Stimulated activated CD8-positive, alpha-beta memory T cell treated with anti-CD3 and anti-CD28 coated beads, Interleukin-4, amount 100 ng/mL, for 4 hours (primary cell): ENCODE results near the gene GNPTAB.
"Not testable (repeated sequence)": the region's sequence is repeated elsewhere in the genome, so short reads cannot be mapped to it uniquely, and the experiment has no call there.

Source experiments
- DNase-seq, 2 donors: peaks; one replicate each; pipeline ENCODE4 v3.0.0-alpha.2; 2020; ENCODE audit warnings: low read depth in 2 of 2, low spot score in 1 of 2

The GNPTAB gene

GRCh38 chr12:101740566-101740965 lies 90.2 kb downstream of the GNPTAB start:
- no peak for DNase-seq

- DNase-seq, result no peak
These were observed 91.7 kb downstream of the GNPTAB start, which contains the start of gene SYCP3 for GRCh38 chr12:101738920-101739665. SYCP3 (minus strand) TSS chr12:101739462; CDS start chr12:101737935, 1,527 bp downstream.

GRCh38 chr12:101737476-101737875 lies 93.3 kb downstream of the GNPTAB start:
- no peak for DNase-seq

- DNase-seq, result not testable (repeated sequence)
These were observed 96.3 kb downstream of the GNPTAB start for GRCh38 chr12:101734482-101734881.

- no peak for DNase-seq
These were observed 97.6 kb downstream of the GNPTAB start for GRCh38 chr12:101733166-101733565.

- DNase-seq, result no peak
These were observed 98.4 kb downstream of the GNPTAB start for GRCh38 chr12:101732318-101732717.

GRCh38 chr12:101729842-101730241 lies 100.9 kb downstream of the GNPTAB start:
- DNase-seq, result no peak

GRCh38 chr12:101727098-101727497 lies 103.7 kb downstream of the GNPTAB start:
- DNase-seq, result no peak

GRCh38 chr12:101722392-101722791 lies 108.4 kb downstream of the GNPTAB start:
- no peak for DNase-seq

GRCh38 chr12:101720118-101720517 lies 110.6 kb downstream of the GNPTAB start:
- no peak for DNase-seq

- no peak for DNase-seq
These were observed 111.2 kb downstream of the GNPTAB start for GRCh38 chr12:101719566-101719965.

GRCh38 chr12:101714877-101715444 lies 115.8 kb downstream of the GNPTAB start:
- DNase-seq, result no peak

GRCh38 chr12:101713930-101714329 lies 116.8 kb downstream of the GNPTAB start:
- DNase-seq, result no peak

- DNase-seq, result no peak
These were observed 117.6 kb downstream of the GNPTAB start for GRCh38 chr12:101713059-101713682.

GRCh38 chr12:101710288-101710687 lies 120.5 kb downstream of the GNPTAB start:
- DNase-seq, result no peak

GRCh38 chr12:101707131-101707782 lies 123.5 kb downstream of the GNPTAB start:
- no peak for DNase-seq

- DNase-seq, result no peak
These were observed 124.4 kb downstream of the GNPTAB start for GRCh38 chr12:101706403-101706802.

GRCh38 chr12:101703487-101703886 lies 127.3 kb downstream of the GNPTAB start:
- DNase-seq, result no peak

GRCh38 chr12:101700299-101700820 lies 130.4 kb downstream of the GNPTAB start:
- DNase-seq, result no peak

GRCh38 chr12:101698800-101699347 lies 131.9 kb downstream of the GNPTAB start:
- DNase-seq, result no peak
